Endothelial cell of umbilical vein (primary cell): ENCODE results near the gene ETV1. TPM values are rescaled to one million over a fixed set of nuclear protein-coding genes. Genes with fewer than 3 reads are reported as not detected.

Experiments used
- BruUV-seq: library from RNA; stranded (reverse); fragments of 400-500 nt; replicated peaks from 2 replicates; lab custom pipeline; 2021; lab: Mats Ljungman, UMichigan
- CTCF ChIA-PET: fragments of 300-600, 350-600 bp; sonication (Branson Sonifier 250); formaldehyde crosslinking; loops from one replicate; lab custom pipeline; 2021; ENCODE audit warnings: antibody characterized with exemption, inconsistent platforms; lab: Charles Lee
- POLR2A ChIA-PET: fragments of 300-600, 350-600 bp; sonication (Branson Sonifier 250); formaldehyde crosslinking; loops from one replicate; lab custom pipeline; 2021; ENCODE audit warnings: antibody characterized with exemption, inconsistent platforms; lab: Charles Lee
- DNase-seq: peaks from one replicate; pipeline ENCODE4 v3.0.0-alpha.2; 2011; ENCODE audit warnings: low read depth, low spot score
- FAIRE-seq: peaks from 2 replicates; lab custom pipeline; 2011; peaks lifted over from hg19 to GRCh38; lab: Jason Lieb, UNC
- H2AFZ ChIP-seq: 2 replicates; pipeline ENCODE4 v1.6.0; 2012; ENCODE audit warnings: low read depth, low read length, control low read depth, inconsistent platforms
- H3K27ac ChIP-seq: 2 replicates; pipeline ENCODE4 v1.5.1; 2011; ENCODE audit warnings: low read depth, mild to moderate bottlenecking, control low read depth, low read length, moderate library complexity; ENCODE audit not compliant: insufficient read depth
- H3K27me3 ChIP-seq, 2 experiments: 2 replicates each; pipeline versions ENCODE4 v1.6.0 to v1.6.1; 2011; ENCODE audit warnings: low read length in 2 of 2, mixed read lengths in 1 of 2; ENCODE audit not compliant: control insufficient read depth in 2 of 2, insufficient read depth in 2 of 2
- H3K36me3 ChIP-seq, 2 experiments: 2 replicates in 1 of 2; 3 replicates in 1 of 2; pipeline ENCODE4 v1.5.1; 2011; ENCODE audit warnings: low read length in 2 of 2, mild to moderate bottlenecking in 1 of 2, moderate library complexity in 1 of 2; ENCODE audit not compliant: control insufficient read depth in 2 of 2, insufficient read depth in 2 of 2; ENCODE audit errors: extremely low read depth in 1 of 2
- H3K4me1 ChIP-seq: 3 replicates; pipeline ENCODE4 v1.5.1; 2011; ENCODE audit warnings: mild to moderate bottlenecking, low read length; ENCODE audit not compliant: control insufficient read depth, insufficient read depth; ENCODE audit errors: extremely low read depth
- H3K4me2 ChIP-seq: 2 replicates; pipeline ENCODE4 v1.6.1; 2011; ENCODE audit warnings: low read length, control low read depth, mixed read lengths; ENCODE audit not compliant: insufficient read depth
- H3K4me3 ChIP-seq, 3 experiments: fragments of 200-600 bp in 1 of 3; sonication (generic), shearing (Covaris generic) in 1 of 3; replicated peaks in 1 of 3; 2 replicates each; pipeline ENCODE4 v1.5.1; 2011 to 2016; ENCODE audit warnings: control low read depth in 3 of 3, low read length in 3 of 3, mild to moderate bottlenecking in 2 of 3, inconsistent platforms in 1 of 3, low read depth in 1 of 3, moderate library complexity in 1 of 3; ENCODE audit not compliant: insufficient read depth in 1 of 3
- H3K79me2 ChIP-seq: 2 replicates; pipeline ENCODE4 v1.6.0; 2012; ENCODE audit warnings: low read length, inconsistent platforms; ENCODE audit not compliant: control insufficient read depth, insufficient read depth
- H3K9ac ChIP-seq: replicated peaks from 2 replicates; pipeline ENCODE3; 2011; ENCODE audit warnings: low read length, control low read depth; ENCODE audit not compliant: insufficient read depth; ENCODE audit errors: extremely low read depth
- H3K9me1 ChIP-seq: replicated peaks from 3 replicates; pipeline ENCODE4 v1.6.0; 2011; ENCODE audit warnings: mild to moderate bottlenecking, low read length; ENCODE audit not compliant: control insufficient read depth, insufficient read depth; ENCODE audit errors: extremely low read depth
- H3K9me3 ChIP-seq: replicated peaks from 2 replicates; pipeline ENCODE4 v1.5.1; 2012; ENCODE audit warnings: low read length, inconsistent platforms; ENCODE audit not compliant: control insufficient read depth, insufficient read depth
- H4K20me1 ChIP-seq: replicated peaks from 2 replicates; pipeline ENCODE3; 2011; ENCODE audit warnings: mild to moderate bottlenecking, low read length; ENCODE audit not compliant: control insufficient read depth, insufficient read depth; ENCODE audit errors: extremely low read depth
- CTCF ChIP-seq, 2 donors: IDR thresholded peaks; 1 replicate in 1 of 2; 2 replicates in 1 of 2; pipeline ENCODE4 v1.5.1; 2011; ENCODE audit warnings: low read length in 2 of 2, mild to moderate bottlenecking in 2 of 2, moderate library complexity in 2 of 2, control low read depth in 1 of 2, inconsistent platforms in 1 of 2, low read depth in 1 of 2; ENCODE audit not compliant: insufficient read depth in 1 of 2; ENCODE audit errors: extremely low read depth in 1 of 2
- EZH2 ChIP-seq: IDR thresholded peaks from 2 replicates; pipeline ENCODE4 v1.6.1; 2012; ENCODE audit warnings: borderline replicate concordance, low read depth, mild to moderate bottlenecking, moderate library complexity, low read length, inconsistent platforms; ENCODE audit not compliant: severe bottlenecking
- FOS ChIP-seq: IDR thresholded peaks from 2 replicates; pipeline ENCODE4 v1.6.1; 2011; ENCODE audit warnings: mild to moderate bottlenecking, low read length, moderate library complexity, borderline replicate concordance; ENCODE audit not compliant: insufficient read depth
- GATA2 ChIP-seq: IDR thresholded peaks from 2 replicates; pipeline ENCODE4 v1.7.0; 2011; ENCODE audit warnings: low read depth, mild to moderate bottlenecking, moderate library complexity, mixed read lengths, low read length; ENCODE audit not compliant: insufficient read length, insufficient read depth
- JUN ChIP-seq: IDR thresholded peaks from 2 replicates; pipeline ENCODE4 v1.6.1; 2011; ENCODE audit warnings: borderline replicate concordance, low read depth; ENCODE audit not compliant: insufficient read length, insufficient read depth
- MAX ChIP-seq: IDR thresholded peaks from 2 replicates; pipeline ENCODE4 v1.6.1; 2011; ENCODE audit not compliant: insufficient read depth, insufficient read length
- MYC ChIP-seq: IDR thresholded peaks from one replicate; pipeline ENCODE4 v1.6.1; 2011; ENCODE audit warnings: mild to moderate bottlenecking, low read depth, low read length
- POLR2A ChIP-seq: IDR thresholded peaks from 2 replicates; pipeline ENCODE4 v1.6.1; 2012; ENCODE audit warnings: low read depth, mild to moderate bottlenecking, control low read depth, low read length
- POLR2AphosphoS5 ChIP-seq: IDR thresholded peaks from 2 replicates; pipeline ENCODE4 v1.6.1; 2012; ENCODE audit warnings: low read depth, mild to moderate bottlenecking, control low read depth, low read length, moderate library complexity; ENCODE audit not compliant: insufficient read depth
- dilution Hi-C: fragments of 300-500 bp; cut with MboI; formaldehyde crosslinking; loops from one replicate; pipeline ENCODE4 v1.15.0; 2019; ENCODE audit warnings: low sequenced_read_pairs; ENCODE audit not compliant: extremely low pct_ligation_motif_present
- intact Hi-C: fragments of 100-400 bp; cut with micrococcal nuclease; formaldehyde crosslinking; loops from one replicate; pipeline ENCODE4 v1.10.0; 2022
- polyA plus RNA-seq, 4 experiments: library from polyadenylated mRNA; depleted of rRNA in 3 of 4; stranded (reverse) in 3 of 4; unstranded in 1 of 4; fragments of >200 nt; gene quantifications; 2 replicates each; pipeline versions ENCODE4 v1.2.1 to v1.2.3, GENCODE V29; 2011 to 2012; ENCODE audit warnings: missing spikeins in 1 of 4
- total RNA-seq: library from RNA; stranded (reverse); gene quantifications from 2 replicates; pipeline ENCODE4 v1.2.3, GENCODE V29; 2021

The ETV1 gene
- total and polyA plus RNA-seq, 2 donors (not counting 3 experiments of a cell fraction or from before 2014, with no cell fraction given) = 8.4 to 16.6 TPM

- intact Hi-C loops (loop anchor here (1.0 to 10.0 kb wide), 4 partner anchors 8 to 1704 kb away; partner anchors contain the start of genes ETV1 and MEOX2), dilution Hi-C loops (no loop called here)
- Histone ChIP-seq H3K4me1 (peaks cover 28% of the 10 kb centered on the region), H3K4me2 (peak overlapping the region; percentile 78), H3K9ac (peak overlapping the region; percentile 78), H3K79me2 (no peaks in the 10 kb centered on the region), H4K20me1 (no peaks in the 10 kb centered on the region), H3K36me3 (peaks cover 0 to 5% of the 10 kb centered on the region in 2 experiments), H3K27ac (peak overlapping the region; percentile 56), H3K27me3 (no peaks in the 10 kb centered on the region), H3K9me3 (no peaks in the 10 kb centered on the region), H2AFZ (no peak overlapping the region), H3K9me1 (no peaks in the 10 kb centered on the region), H3K4me3 (no peak overlapping the region)
- DNase-seq (peak; percentile 90), FAIRE-seq (peak; percentile 91)
- BruUV-seq = no TSS peak
- POLR2A ChIA-PET = interaction anchor here (1.4 to 1.6 kb wide), 3 partner anchors 8 to 61 kb away, joined by 6 to 7 read pairs (median 7); partner anchors contain the start of gene ETV1
- TF ChIP-seq GATA2 = no peak
- no peak for TF ChIP-seq MAX
- TF ChIP-seq JUN = peak; percentile 99
- TF ChIP-seq FOS = peak; percentile 93
- no peak for TF ChIP-seq POLR2A
- no peak for TF ChIP-seq POLR2AphosphoS5
- no peak for TF ChIP-seq EZH2
- no peak for TF ChIP-seq MYC
- TF ChIP-seq CTCF (IDR thresholded peaks at IDR 0.05; ENCODE audit: extremely low read depth in 1 of 2, insufficient read depth in 1 of 2, low read depth in 1 of 2, low read length in 2 of 2) = no peak
- CTCF ChIA-PET = interaction anchor here (1.1 to 5.4 kb wide), 4 partner anchors 9 to 458 kb away, joined by 3 to 72 read pairs (median 9); partner anchors contain the start of gene ETV1
Measured at GRCh38 chr7:13981070-13981469, 8.4 kb downstream of the ETV1 start.
